CD4-positive, alpha-beta memory T cell (primary cell): ENCODE data around the gene SRPK2. TPM values are rescaled to one million over a fixed set of nuclear protein-coding genes. Genes with fewer than 3 reads are reported as not detected.
"Not testable (repeated sequence)": the region's sequence is repeated elsewhere in the genome, so short reads cannot be mapped to it uniquely, and the experiment has no call there.

ENCODE experiments used
- CTCF ChIA-PET: fragments of 350-600 bp; sonication (Branson Sonifier 250); formaldehyde crosslinking; loops from one replicate; lab custom pipeline; 2021; ENCODE audit warnings: inconsistent platforms; ENCODE audit not compliant: partially characterized antibody; lab: Charles Lee
- POLR2A ChIA-PET: fragments of 350-600 bp; sonication (Branson Sonifier 250); formaldehyde crosslinking; loops from one replicate; lab custom pipeline; 2021; ENCODE audit not compliant: partially characterized antibody; lab: Charles Lee
- DNase-seq, 5 donors: peaks; one replicate each; pipeline versions ENCODE4 v3.0.0 to v3.0.0-alpha.2; 2020 to 2022; ENCODE audit warnings: mixed read lengths in 1 of 5
- H3K27ac ChIP-seq: one replicate; pipeline ENCODE4 v1.7.0; 2013; ENCODE audit warnings: low read depth, low read length
- H3K27me3 ChIP-seq: 2 replicates; pipeline ENCODE4 v1.7.0; 2013; ENCODE audit warnings: mild to moderate bottlenecking, low read length, moderate library complexity; ENCODE audit not compliant: insufficient read depth
- H3K36me3 ChIP-seq: 2 replicates; pipeline ENCODE4 v1.7.0; 2013; ENCODE audit warnings: mild to moderate bottlenecking, low read length, moderate library complexity; ENCODE audit not compliant: insufficient read depth
- H3K4me1 ChIP-seq: 2 replicates; pipeline ENCODE4 v1.7.0; 2013; ENCODE audit warnings: mild to moderate bottlenecking, low read length, moderate library complexity; ENCODE audit not compliant: insufficient read depth
- H3K4me3 ChIP-seq, 2 donors: one replicate each; pipeline ENCODE4 v1.7.0; 2013; ENCODE audit warnings: low read length in 2 of 2, mild to moderate bottlenecking in 1 of 2
- H3K9me3 ChIP-seq, 2 donors: one replicate each; pipeline ENCODE4 v1.7.0; 2013; ENCODE audit warnings: low read length in 2 of 2, control low read depth in 1 of 2; ENCODE audit not compliant: control insufficient read depth in 1 of 2
- H3K27ac Mint-ChIP-seq, 7 donors: one replicate each; pipeline ENCODE4 v1.8.0; 2020 to 2021; ENCODE audit warnings: mixed read lengths in 7 of 7, mild to moderate bottlenecking in 6 of 7, inconsistent platforms in 3 of 7, moderate library complexity in 3 of 7
- H3K27me3 Mint-ChIP-seq, 2 donors: one replicate each; pipeline ENCODE4 v1.8.0; 2020 to 2021; ENCODE audit warnings: mixed read lengths in 2 of 2
- H3K36me3 Mint-ChIP-seq, 2 donors: one replicate each; pipeline ENCODE4 v1.8.0; 2020 to 2021; ENCODE audit warnings: mixed read lengths in 2 of 2, inconsistent platforms in 1 of 2, mild to moderate bottlenecking in 1 of 2
- H3K4me1 Mint-ChIP-seq, 4 donors: one replicate each; pipeline ENCODE4 v1.8.0; 2020 to 2021; ENCODE audit warnings: mixed read lengths in 4 of 4, mild to moderate bottlenecking in 1 of 4
- H3K4me3 Mint-ChIP-seq, 8 donors: one replicate each; pipeline ENCODE4 v1.8.0; 2020 to 2021; ENCODE audit warnings: mixed read lengths in 8 of 8, mild to moderate bottlenecking in 7 of 8, moderate library complexity in 6 of 8, inconsistent platforms in 3 of 8
- H3K9me3 Mint-ChIP-seq, 8 donors: one replicate each; pipeline ENCODE4 v1.8.0; 2020 to 2021; ENCODE audit warnings: mixed read lengths in 8 of 8, mild to moderate bottlenecking in 5 of 8, inconsistent platforms in 3 of 8, moderate library complexity in 1 of 8
- intact Hi-C: fragments of 100-400 bp; cut with micrococcal nuclease; formaldehyde crosslinking; loops from one replicate; pipeline ENCODE4 v1.15.1; 2023
- polyA plus RNA-seq, 2 donors: library from polyadenylated mRNA; unstranded; fragments of 300-500 nt; fragmentation: Illumina TruSeq; gene quantifications; one replicate each; pipeline ENCODE4 v1.2.3, GENCODE V29; 2021
- total RNA-seq, 2 experiments: library from RNA; stranded (reverse); gene quantifications; one replicate each; pipeline ENCODE4 v1.2.3, GENCODE V29; 2021

The SRPK2 gene
- total and polyA plus RNA-seq, 4 experiments from 2014 or later: 36.0 to 55.2 (median 51.7) TPM

DNA sequence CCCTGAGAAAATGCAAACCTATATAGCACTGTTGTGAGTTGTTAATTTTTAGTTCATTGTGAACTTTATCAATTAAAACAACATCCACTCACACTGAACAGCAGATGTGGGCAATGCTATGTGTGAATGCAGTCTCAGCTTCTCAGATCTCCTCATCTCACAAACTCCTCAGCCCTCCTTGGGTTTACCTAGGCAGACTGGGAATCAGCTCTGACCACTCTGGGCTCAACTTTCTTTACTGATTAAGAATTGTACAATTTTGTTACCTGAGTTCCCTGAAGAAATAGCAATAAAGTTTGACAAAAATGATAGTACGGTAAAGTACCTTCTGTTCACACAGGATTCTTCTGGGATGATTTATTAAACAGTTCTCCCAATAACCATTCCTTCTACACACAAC is 124.0 kb downstream of the SRPK2 start:
- no peaks in the 10 kb centered on the region for H3K27me3 Mint-ChIP-seq
- H3K9me3 Mint-ChIP-seq: peaks cover 0 to 8% (median 4%) of the 10 kb centered on the region in 8 donors
- H3K9me3 ChIP-seq: no peaks in the 10 kb centered on the region
- peaks cover 36 to 70% (median 54%) of the 10 kb centered on the region in 4 donors for H3K4me1 Mint-ChIP-seq
- intact Hi-C loops: loop anchor here (5.0 kb wide), 1 partner anchor 123 kb away; the partner anchor contains the start of gene SRPK2
- CTCF ChIA-PET: interaction anchor here (1.4 kb wide), 1 partner anchor 9 kb away, joined by 3 read pairs; no protein-coding TSS in a partner anchor
- H3K4me3 ChIP-seq: no peak overlapping the region
- POLR2A ChIA-PET: interaction anchor here (0.9 kb wide), 1 partner anchor 40 kb away, joined by 3 read pairs; no protein-coding TSS in a partner anchor
- no peak overlapping the region for H3K27ac ChIP-seq
- H3K4me3 Mint-ChIP-seq: no peak overlapping the region
- H3K4me1 ChIP-seq: peaks cover 46% of the 10 kb centered on the region
- no peaks in the 10 kb centered on the region for H3K27me3 ChIP-seq
- H3K36me3 ChIP-seq: no peaks in the 10 kb centered on the region
- H3K27ac Mint-ChIP-seq: no peak overlapping the region
- H3K36me3 Mint-ChIP-seq: peaks cover 8 to 9% of the 10 kb centered on the region in 2 donors
- DNase-seq: no peak

DNA sequence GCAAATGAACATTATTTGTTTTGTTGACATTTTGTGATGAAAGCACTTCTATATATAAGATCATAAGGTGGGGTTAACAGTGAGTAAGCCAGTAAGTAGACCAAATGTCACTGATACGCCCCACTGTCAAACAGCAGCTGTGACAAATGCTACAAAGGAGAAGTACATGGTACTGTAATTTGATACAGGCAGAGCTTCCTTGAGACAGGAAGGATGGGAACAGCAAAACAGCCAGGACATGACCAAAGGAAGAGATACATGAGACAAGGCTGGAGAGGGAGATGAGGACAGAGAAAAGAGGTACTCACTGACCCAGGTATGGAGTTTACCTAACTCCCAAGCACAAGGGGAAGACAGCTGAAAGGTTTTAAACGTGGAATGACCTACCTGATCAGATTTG is 127.0 kb downstream of the SRPK2 start:
- POLR2A ChIA-PET: interaction anchor here (0.8 kb wide), 1 partner anchor 42 kb away, joined by 4 read pairs; no protein-coding TSS in a partner anchor
- H3K4me1 ChIP-seq: peaks cover 45% of the 10 kb centered on the region
- H3K9me3 Mint-ChIP-seq: peaks cover 0 to 13% (median 5%) of the 10 kb centered on the region in 8 donors
- peak overlapping the region in 3 of 7 donors; percentile 1 to 37 (median 36) for H3K27ac Mint-ChIP-seq
- no peak overlapping the region for H3K4me3 ChIP-seq
- H3K27me3 ChIP-seq: no peaks in the 10 kb centered on the region
- no peaks in the 10 kb centered on the region for H3K36me3 ChIP-seq
- no peak overlapping the region for H3K27ac ChIP-seq
- DNase-seq: no peak
- H3K9me3 ChIP-seq: no peaks in the 10 kb centered on the region
- CTCF ChIA-PET: interaction anchor here (0.9 to 1.3 kb wide), 4 partner anchors 11 to 344 kb away, joined by 3 to 4 read pairs (median 3); no protein-coding TSS in a partner anchor
- no peaks in the 10 kb centered on the region for H3K27me3 Mint-ChIP-seq
- peaks cover 41 to 79% (median 60%) of the 10 kb centered on the region in 4 donors for H3K4me1 Mint-ChIP-seq
- peak overlapping the region in 1 of 8 donors; percentile 5 for H3K4me3 Mint-ChIP-seq
- intact Hi-C loops: no loop called here
- H3K36me3 Mint-ChIP-seq: peaks cover 14 to 16% of the 10 kb centered on the region in 2 donors

DNA sequence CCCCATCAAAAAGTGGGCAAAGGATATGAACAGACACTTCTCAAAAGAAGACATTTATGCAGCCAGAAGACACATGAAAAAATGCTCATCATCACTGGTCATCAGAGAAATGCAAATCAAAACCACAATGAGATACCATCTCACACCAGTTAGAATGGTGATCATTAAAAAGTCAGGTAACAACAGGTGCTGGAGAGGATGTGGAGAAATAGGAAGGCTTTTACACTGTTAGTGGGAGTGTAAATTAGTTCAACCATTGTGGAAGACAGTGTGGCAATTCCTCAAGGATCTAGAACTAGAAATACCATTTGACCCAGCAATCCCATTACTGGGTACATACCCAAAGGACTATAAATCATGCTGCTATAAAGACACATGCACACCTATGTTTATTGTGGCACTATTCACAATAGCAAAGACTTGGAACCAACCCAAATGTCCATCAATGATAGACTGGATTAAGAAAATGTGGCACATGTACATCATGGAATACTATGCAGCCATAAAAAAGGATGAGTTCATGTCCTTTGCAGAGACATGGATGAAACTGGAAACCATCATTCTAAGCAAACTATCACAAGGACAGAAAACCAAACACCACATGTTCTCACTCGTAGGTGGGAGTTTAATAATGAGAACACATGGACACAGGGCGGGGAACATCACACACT is 128.4 kb downstream of the SRPK2 start:
- POLR2A ChIA-PET, H3K9me3 ChIP-seq, H3K4me3 ChIP-seq, H3K27me3 Mint-ChIP-seq, H3K36me3 ChIP-seq, intact Hi-C loops, DNase-seq, H3K27ac Mint-ChIP-seq, CTCF ChIA-PET, H3K4me3 Mint-ChIP-seq, H3K27ac ChIP-seq, H3K27me3 ChIP-seq: not testable (repeated sequence)
- Mint-ChIP-seq H3K36me3 (peaks cover 14 to 20% of the 10 kb centered on the region in 2 donors), H3K9me3 (peaks cover 0 to 13% (median 5%) of the 10 kb centered on the region in 8 donors), H3K4me1 (peaks cover 41 to 78% (median 61%) of the 10 kb centered on the region in 4 donors)
- peaks cover 32% of the 10 kb centered on the region for H3K4me1 ChIP-seq

DNA sequence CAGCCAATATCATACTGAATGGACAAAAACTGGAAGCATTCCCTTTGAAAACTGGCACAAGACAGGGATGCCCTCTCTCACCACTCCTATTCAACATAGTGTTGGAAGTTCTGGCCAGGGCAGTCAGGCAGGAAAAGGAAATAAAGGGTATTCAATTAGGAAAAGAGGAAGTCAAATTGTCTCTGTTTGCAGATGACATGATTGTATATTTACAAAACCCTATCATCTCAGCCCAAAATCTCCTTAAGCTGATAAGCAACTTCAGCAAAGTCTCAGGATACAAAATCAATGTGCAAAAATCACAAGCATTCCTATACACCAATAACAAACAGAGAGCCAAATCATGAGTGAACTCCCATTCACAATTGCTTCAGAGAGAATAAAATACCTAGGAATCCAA is 129.8 kb downstream of the SRPK2 start:
- DNase-seq, H3K9me3 ChIP-seq, H3K36me3 ChIP-seq, intact Hi-C loops, H3K27ac ChIP-seq, CTCF ChIA-PET, POLR2A ChIA-PET, H3K27me3 Mint-ChIP-seq, H3K27me3 ChIP-seq, H3K4me3 ChIP-seq: not testable (repeated sequence)
- Mint-ChIP-seq H3K9me3 (peaks cover 0 to 13% (median 5%) of the 10 kb centered on the region in 8 donors), H3K4me3 (peak overlapping the region in 1 of 8 donors; percentile 18), H3K4me1 (peaks cover 32 to 68% (median 54%) of the 10 kb centered on the region in 4 donors), H3K36me3 (peaks cover 13 to 23% of the 10 kb centered on the region in 2 donors), H3K27ac (peak overlapping the region in 1 of 7 donors; percentile 18)
- H3K4me1 ChIP-seq: peaks cover 22% of the 10 kb centered on the region

DNA sequence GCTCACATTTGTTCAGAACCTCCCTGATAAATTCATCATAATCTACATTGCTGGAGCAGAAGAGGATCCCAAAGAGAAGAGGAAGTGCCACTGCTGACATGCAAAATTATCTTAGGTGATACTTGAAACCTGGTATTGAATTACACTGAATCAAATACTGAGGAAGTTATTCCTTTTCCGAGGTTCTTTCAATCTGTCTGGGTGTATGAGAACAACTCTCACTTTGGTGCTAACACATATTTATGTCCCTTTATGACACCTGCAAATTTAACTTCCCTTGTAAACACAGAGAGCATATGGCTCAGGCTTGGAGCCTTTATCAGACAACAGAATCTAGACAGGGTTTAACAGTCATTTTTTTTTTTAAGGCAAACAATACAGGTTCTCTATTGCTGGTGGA is 131.4 kb downstream of the SRPK2 start:
- peaks cover 31% of the 10 kb centered on the region for H3K4me1 ChIP-seq
- H3K27me3 Mint-ChIP-seq: no peaks in the 10 kb centered on the region
- no peaks in the 10 kb centered on the region for H3K27me3 ChIP-seq
- H3K36me3 Mint-ChIP-seq: peaks cover 11 to 23% of the 10 kb centered on the region in 2 donors
- peak overlapping the region in 2 of 7 donors; percentile 2 to 25 for H3K27ac Mint-ChIP-seq
- peaks cover 36 to 68% (median 51%) of the 10 kb centered on the region in 4 donors for H3K4me1 Mint-ChIP-seq
- ChIA-PET POLR2A (no interaction called here), CTCF (no interaction called here)
- H3K27ac ChIP-seq: no peak overlapping the region
- no peaks in the 10 kb centered on the region for H3K36me3 ChIP-seq
- intact Hi-C loops: no loop called here
- peaks cover 0 to 13% (median 5%) of the 10 kb centered on the region in 8 donors for H3K9me3 Mint-ChIP-seq
- H3K4me3 Mint-ChIP-seq: peak overlapping the region in 1 of 8 donors; percentile 23
- DNase-seq: no peak
- no peak overlapping the region for H3K4me3 ChIP-seq
- no peaks in the 10 kb centered on the region for H3K9me3 ChIP-seq

DNA sequence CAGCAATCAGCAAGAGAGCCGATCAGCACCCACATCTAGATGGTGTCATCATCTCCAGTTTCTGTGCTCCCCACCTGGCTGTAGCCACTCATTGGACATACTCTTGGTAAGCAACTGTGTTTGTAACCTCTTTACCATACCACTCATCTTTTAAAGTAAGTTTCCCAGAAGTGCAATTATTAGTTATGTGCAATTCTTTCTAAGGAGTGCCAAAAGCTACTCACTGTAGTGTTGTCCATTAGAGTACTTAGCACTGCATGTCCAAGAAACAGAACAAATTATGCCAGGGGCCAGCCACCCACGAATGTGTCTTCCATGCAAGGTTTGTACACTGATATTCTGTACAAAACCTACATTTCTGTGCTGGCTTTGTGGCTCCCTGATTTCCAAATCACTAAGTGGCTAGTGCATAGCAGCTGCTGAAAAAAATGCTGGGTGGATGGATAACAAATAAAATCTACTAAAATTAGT is 131.9 kb downstream of the SRPK2 start:
- no peaks in the 10 kb centered on the region for H3K9me3 ChIP-seq
- H3K36me3 Mint-ChIP-seq: peaks cover 11 to 23% of the 10 kb centered on the region in 2 donors
- H3K27ac ChIP-seq: no peak overlapping the region
- no peak overlapping the region for H3K27ac Mint-ChIP-seq
- DNase-seq: no peak
- no peak overlapping the region for H3K4me3 Mint-ChIP-seq
- peaks cover 37% of the 10 kb centered on the region for H3K4me1 ChIP-seq
- POLR2A ChIA-PET: no interaction called here
- H3K36me3 ChIP-seq: no peaks in the 10 kb centered on the region
- no peak overlapping the region for H3K4me3 ChIP-seq
- no peaks in the 10 kb centered on the region for H3K27me3 ChIP-seq
- CTCF ChIA-PET: no interaction called here
- no peaks in the 10 kb centered on the region for H3K27me3 Mint-ChIP-seq
- H3K9me3 Mint-ChIP-seq: peaks cover 0 to 13% (median 5%) of the 10 kb centered on the region in 8 donors
- intact Hi-C loops: no loop called here
- peaks cover 37 to 71% (median 52%) of the 10 kb centered on the region in 4 donors for H3K4me1 Mint-ChIP-seq

DNA sequence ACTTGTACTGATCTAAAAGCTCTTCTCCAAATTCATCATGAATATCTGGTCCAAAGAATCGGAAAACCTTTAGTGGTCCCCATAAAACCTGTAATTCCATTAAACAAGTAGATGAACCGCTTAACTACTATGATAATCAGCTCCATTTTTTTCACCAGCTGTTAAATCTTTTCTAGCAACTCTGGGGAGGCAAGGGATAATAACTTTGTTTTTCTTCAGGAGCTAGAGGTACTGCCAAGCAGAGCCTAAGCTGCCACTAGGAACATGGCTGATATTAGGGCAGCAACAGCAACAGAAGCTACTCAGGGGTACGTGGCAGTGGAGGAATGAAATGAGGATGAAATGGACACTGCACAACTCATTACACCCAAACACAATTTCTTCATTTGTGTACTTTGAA is 138.0 kb downstream of the SRPK2 start:
- Histone ChIP-seq H3K4me3 (no peak overlapping the region), H3K36me3 (no peaks in the 10 kb centered on the region), H3K27ac (no peak overlapping the region), H3K4me1 (peaks cover 19% of the 10 kb centered on the region), H3K27me3 (no peaks in the 10 kb centered on the region), H3K9me3 (no peaks in the 10 kb centered on the region)
- POLR2A ChIA-PET: no interaction called here
- peaks cover 29 to 45% (median 33%) of the 10 kb centered on the region in 4 donors for H3K4me1 Mint-ChIP-seq
- H3K27me3 Mint-ChIP-seq: no peaks in the 10 kb centered on the region
- peaks cover 0 to 6% of the 10 kb centered on the region in 2 donors for H3K36me3 Mint-ChIP-seq
- no peak for DNase-seq
- H3K9me3 Mint-ChIP-seq: no peaks in the 10 kb centered on the region
- intact Hi-C loops: no loop called here
- H3K4me3 Mint-ChIP-seq: no peak overlapping the region
- CTCF ChIA-PET: interaction anchor here (1.2 kb wide), 1 partner anchor 11 kb away, joined by 4 read pairs; no protein-coding TSS in a partner anchor
- H3K27ac Mint-ChIP-seq: peak overlapping the region in 1 of 7 donors; percentile 14
